GM18511 (cell line): ENCODE measurements around the gene ACIN1.

Experiments used
- ATAC-seq: cut with Tn5 transposase; IDR thresholded peaks from one replicate; pipeline ENCODE4 v1.9.1; 2021; ENCODE audit warnings: mild to moderate bottlenecking, moderate library complexity; ENCODE audit not compliant: unreplicated experiment

Gene ACIN1

GRCh38 chr14:23045419-23046357, 49.2 kb downstream of the ACIN1 start:
- no peak for ATAC-seq

GRCh38 chr14:23044840-23045239, 50.1 kb downstream of the ACIN1 start:
- ATAC-seq, result no peak

GRCh38 chr14:23043754-23044153, 51.2 kb downstream of the ACIN1 start:
- no peak for ATAC-seq

GRCh38 chr14:23043145-23043544, 51.8 kb downstream of the ACIN1 start:
- ATAC-seq, result no peak

- ATAC-seq, result no peak
Observed at GRCh38 chr14:23042162-23042965, 52.6 kb downstream of the ACIN1 start, which contains the start of gene PSMB11. Gene PSMB11, plus strand, starts transcription at chr14:23042212. Its CDS starts 14 bp downstream, at chr14:23042226.

GRCh38 chr14:23041729-23042128, 53.2 kb downstream of the ACIN1 start:
- ATAC-seq, result no peak

- no peak for ATAC-seq
Observed at GRCh38 chr14:23040100-23040499, 54.8 kb downstream of the ACIN1 start.

- ATAC-seq, result no peak
Observed at GRCh38 chr14:23035303-23036144, 59.4 kb downstream of the ACIN1 start.

- peak; percentile 97 for ATAC-seq
Observed at GRCh38 chr14:23034498-23035302, 60.2 kb downstream of the ACIN1 start, which contains the start of gene PSMB5. Gene PSMB5, minus strand, starts transcription at chr14:23034900. Its CDS starts 19 bp downstream, at chr14:23034881.

GRCh38 chr14:23033801-23034497, 61.0 kb downstream of the ACIN1 start:
- no peak for ATAC-seq

- no peak for ATAC-seq
Observed at GRCh38 chr14:23033251-23033727, 61.6 kb downstream of the ACIN1 start.

- no peak for ATAC-seq
Observed at GRCh38 chr14:23030936-23031335, 64.0 kb downstream of the ACIN1 start.

GRCh38 chr14:23028799-23029198, 66.1 kb downstream of the ACIN1 start:
- no peak for ATAC-seq

- no peak for ATAC-seq
Observed at GRCh38 chr14:23025151-23025814, 69.7 kb downstream of the ACIN1 start.

GRCh38 chr14:23024612-23025075, 70.3 kb downstream of the ACIN1 start:
- no peak for ATAC-seq

GRCh38 chr14:23023795-23024152, 71.2 kb downstream of the ACIN1 start:
- no peak for ATAC-seq

GRCh38 chr14:23023022-23023794, 71.7 kb downstream of the ACIN1 start:
- no peak for ATAC-seq
